Fibroblast of the aortic adventitia (primary cell): ENCODE results near the gene RASSF6. TPM values are rescaled to one million over a fixed set of nuclear protein-coding genes. Genes with fewer than 3 reads are reported as not detected.

Source experiments
- DNase-seq: peaks from one replicate; pipeline ENCODE4 v3.0.0-alpha.2; 2010; ENCODE audit warnings: low read depth
- H3K4me3 ChIP-seq: 2 replicates; pipeline ENCODE4 v1.5.1; 2011; ENCODE audit warnings: low read depth, mild to moderate bottlenecking, control low read depth, low read length, moderate library complexity
- CTCF ChIP-seq: IDR thresholded peaks from 2 replicates; pipeline ENCODE4 v1.5.1; 2011; ENCODE audit warnings: mild to moderate bottlenecking, low read length, control low read depth, inconsistent platforms; ENCODE audit not compliant: insufficient read depth
- small RNA-seq: library from RNA; depleted of rRNA; stranded (forward); fragments of <200 nt; gene quantifications from one replicate; pipeline ENCODE3, GENCODE V24; 2012
- total RNA-seq: library from RNA; depleted of rRNA; stranded (reverse); fragments of >200 nt; gene quantifications from 2 replicates; pipeline ENCODE4 v1.2.3, GENCODE V29; 2012; ENCODE audit warnings: low replicate concordance

Gene RASSF6
- total RNA-seq, 1 donor = not detected

- TF ChIP-seq CTCF = no peak
- H3K4me3 ChIP-seq = no peak overlapping the region
- DNase-seq = no peak
These were observed 97.1 kb downstream of the RASSF6 start for GRCh38 chr4:73523126-73523525.

Small RNA genes lying within 50 kb of the gene (small RNA-seq; reads per million reads assigned to genes)
- gene AC074250.1 = not detected

Other genes starting within 250 kb of the RASSF6 start
- not detected in 2 replicates for gene ALB, start 216.1 kb downstream of the RASSF6 start, total RNA-seq
- gene AFP, start 184.2 kb downstream of the RASSF6 start, total RNA-seq = 0.90 TPM in 1 of 2 replicates, not detected in the other
- not detected in 2 replicates for gene AFM, start 138.7 kb downstream of the RASSF6 start, total RNA-seq
- 0.98 and 2.4 TPM in 2 replicates for gene CXCL8, start 120.1 kb upstream of the RASSF6 start, total RNA-seq
- gene CXCL6, start 216.2 kb upstream of the RASSF6 start, total RNA-seq = 1.4 and 19.0 TPM in 2 replicates
- not detected in 2 replicates for gene PF4V1, start 232.9 kb upstream of the RASSF6 start, total RNA-seq
- 1.3 and 5.2 TPM in 2 replicates for gene CXCL1, start 249.0 kb upstream of the RASSF6 start, total RNA-seq